Central memory CD8-positive, alpha-beta T cell (primary cell): ENCODE measurements around the gene SMIM26.

ENCODE experiments used
- ATAC-seq: fragments of 150-1000 bp; cut with Tn5 transposase; replicated peaks from 2 replicates; pipeline ENCODE4 v1.10.0; 2022; ENCODE audit warnings: mild to moderate bottlenecking, moderate FRiP score, moderate number of reproducible peaks; ENCODE audit not compliant: poor library complexity, severe bottlenecking; ENCODE audit errors: extremely low read depth
- DNase-seq, 2 donors: peaks; one replicate each; pipeline ENCODE4 v3.0.0; 2021; ENCODE audit warnings: low spot score in 2 of 2
- H3K27ac Mint-ChIP-seq: one replicate; pipeline ENCODE4 v1.8.0; 2022; ENCODE audit warnings: low read depth, mild to moderate bottlenecking, moderate library complexity, mixed read lengths
- H3K27me3 Mint-ChIP-seq: one replicate; pipeline ENCODE4 v1.8.0; 2022; ENCODE audit warnings: mixed read lengths
- H3K36me3 Mint-ChIP-seq: one replicate; pipeline ENCODE4 v1.8.0; 2022; ENCODE audit warnings: mild to moderate bottlenecking, moderate library complexity, mixed read lengths; ENCODE audit not compliant: insufficient read depth
- H3K4me1 Mint-ChIP-seq: one replicate; pipeline ENCODE4 v1.8.0; 2022; ENCODE audit warnings: mixed read lengths
- H3K4me3 Mint-ChIP-seq: one replicate; pipeline ENCODE4 v1.8.0; 2022; ENCODE audit warnings: mild to moderate bottlenecking, moderate library complexity, mixed read lengths
- H3K9me3 Mint-ChIP-seq: one replicate; pipeline ENCODE4 v1.8.0; 2022; ENCODE audit warnings: mixed read lengths

Gene SMIM26

DNA sequence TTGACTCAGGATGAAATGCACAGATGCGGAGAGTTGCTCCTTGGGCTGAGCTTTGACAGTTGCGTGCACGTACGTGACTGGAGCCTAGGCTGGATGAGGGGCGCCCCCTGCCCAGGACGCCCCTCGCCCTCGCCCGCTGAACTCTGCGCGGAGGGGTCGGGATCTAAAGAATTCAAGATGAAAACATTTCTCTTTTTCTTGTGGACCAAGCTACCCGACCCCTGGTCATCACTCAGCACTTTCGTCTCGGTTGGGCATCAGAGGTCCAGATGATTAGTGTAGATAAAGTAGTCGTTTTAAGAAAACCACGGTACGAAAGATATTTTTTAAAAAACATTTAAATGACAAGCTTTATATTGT is 21.3 kb downstream of the SMIM26 start:
- DNase-seq = no peak
- Mint-ChIP-seq H3K36me3 (peaks cover 5% of the 10 kb centered on the region), H3K4me3 (peak overlapping the region; percentile 77), H3K4me1 (peaks cover 22% of the 10 kb centered on the region), H3K27ac (peak overlapping the region; percentile 76), H3K27me3 (peaks cover 10% of the 10 kb centered on the region), H3K9me3 (no peaks in the 10 kb centered on the region)
- no peak for ATAC-seq

GRCh38 chr20:18589941-18590674 is 22.9 kb downstream of the SMIM26 start:
- no peak for ATAC-seq
- Mint-ChIP-seq H3K27ac (peak overlapping the region; percentile 76), H3K4me3 (peak overlapping the region; percentile 77), H3K27me3 (no peaks in the 10 kb centered on the region), H3K9me3 (no peaks in the 10 kb centered on the region), H3K4me1 (peaks cover 28% of the 10 kb centered on the region), H3K36me3 (peaks cover 5% of the 10 kb centered on the region)
- DNase-seq = no peak

DNA sequence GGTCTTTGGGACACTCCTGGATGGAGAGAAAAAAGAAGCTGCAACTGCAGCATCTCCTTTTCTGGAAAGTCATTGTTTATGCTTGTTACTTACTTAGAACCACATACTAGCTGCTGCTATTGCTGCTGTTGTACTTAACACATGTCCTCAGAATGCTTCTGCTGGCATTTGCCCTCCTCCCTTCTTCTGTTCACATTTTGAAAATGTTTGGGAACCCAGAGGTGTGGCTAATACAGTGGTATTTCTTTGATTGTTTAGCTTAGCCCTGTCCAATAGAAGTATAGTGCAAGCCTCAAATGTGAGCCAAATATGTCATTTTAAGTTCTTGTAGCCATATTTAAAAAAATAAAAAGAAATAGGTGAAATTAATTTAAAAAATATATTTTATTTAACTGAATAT is 29.0 kb downstream of the SMIM26 start:
- Mint-ChIP-seq H3K4me3 (no peak overlapping the region), H3K36me3 (peaks cover 28% of the 10 kb centered on the region), H3K9me3 (no peaks in the 10 kb centered on the region), H3K4me1 (peaks cover 5% of the 10 kb centered on the region), H3K27me3 (no peaks in the 10 kb centered on the region), H3K27ac (no peak overlapping the region)
- no peak for ATAC-seq
- DNase-seq = no peak

DNA sequence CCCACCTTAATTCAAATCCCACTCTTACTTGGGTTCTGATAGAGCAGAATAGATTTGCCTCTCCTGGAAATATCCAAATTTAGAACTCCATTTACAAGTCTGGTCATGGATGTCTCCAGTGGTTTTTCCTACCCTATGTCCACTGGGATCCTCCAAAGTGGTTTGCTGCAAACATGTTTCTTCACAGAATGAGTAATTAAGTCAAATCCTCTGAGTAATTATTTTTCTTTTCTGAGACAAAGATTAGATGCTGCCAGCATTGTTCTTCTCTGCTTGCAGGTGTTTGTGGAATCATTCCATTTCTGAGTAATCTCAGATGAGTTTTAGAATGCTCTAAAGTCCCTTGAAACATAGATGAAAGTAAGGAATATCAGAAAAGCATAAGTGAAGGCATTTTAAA is 42.5 kb downstream of the SMIM26 start:
- Mint-ChIP-seq H3K9me3 (no peaks in the 10 kb centered on the region), H3K27ac (peak overlapping the region; percentile 46), H3K4me1 (peaks cover 26% of the 10 kb centered on the region), H3K27me3 (no peaks in the 10 kb centered on the region), H3K4me3 (no peak overlapping the region), H3K36me3 (peaks cover 13% of the 10 kb centered on the region)
- ATAC-seq (no peak), DNase-seq (no peak)

GRCh38 chr20:18611492-18611891 is 44.3 kb downstream of the SMIM26 start:
- Mint-ChIP-seq H3K9me3 (no peaks in the 10 kb centered on the region), H3K27me3 (no peaks in the 10 kb centered on the region), H3K4me3 (no peak overlapping the region), H3K36me3 (peaks cover 16% of the 10 kb centered on the region), H3K27ac (no peak overlapping the region), H3K4me1 (peaks cover 29% of the 10 kb centered on the region)
- DNase-seq = no peak
- ATAC-seq = no peak

- no peak for DNase-seq
- H3K4me3 Mint-ChIP-seq = no peak overlapping the region
- peaks cover 13% of the 10 kb centered on the region for H3K4me1 Mint-ChIP-seq
- H3K27ac Mint-ChIP-seq = no peak overlapping the region
- H3K36me3 Mint-ChIP-seq = peaks cover 19% of the 10 kb centered on the region
- no peaks in the 10 kb centered on the region for H3K9me3 Mint-ChIP-seq
- ATAC-seq = no peak
- H3K27me3 Mint-ChIP-seq = no peaks in the 10 kb centered on the region
Measured at GRCh38 chr20:18613553-18613952, 46.3 kb downstream of the SMIM26 start.

GRCh38 chr20:18614244-18614643 is 47.0 kb downstream of the SMIM26 start:
- no peak for ATAC-seq
- H3K36me3 Mint-ChIP-seq = peaks cover 18% of the 10 kb centered on the region
- DNase-seq = no peak
- H3K4me1 Mint-ChIP-seq = peaks cover 11% of the 10 kb centered on the region
- no peaks in the 10 kb centered on the region for H3K27me3 Mint-ChIP-seq
- no peak overlapping the region for H3K4me3 Mint-ChIP-seq
- no peaks in the 10 kb centered on the region for H3K9me3 Mint-ChIP-seq
- H3K27ac Mint-ChIP-seq = peak overlapping the region; percentile 14

DNA sequence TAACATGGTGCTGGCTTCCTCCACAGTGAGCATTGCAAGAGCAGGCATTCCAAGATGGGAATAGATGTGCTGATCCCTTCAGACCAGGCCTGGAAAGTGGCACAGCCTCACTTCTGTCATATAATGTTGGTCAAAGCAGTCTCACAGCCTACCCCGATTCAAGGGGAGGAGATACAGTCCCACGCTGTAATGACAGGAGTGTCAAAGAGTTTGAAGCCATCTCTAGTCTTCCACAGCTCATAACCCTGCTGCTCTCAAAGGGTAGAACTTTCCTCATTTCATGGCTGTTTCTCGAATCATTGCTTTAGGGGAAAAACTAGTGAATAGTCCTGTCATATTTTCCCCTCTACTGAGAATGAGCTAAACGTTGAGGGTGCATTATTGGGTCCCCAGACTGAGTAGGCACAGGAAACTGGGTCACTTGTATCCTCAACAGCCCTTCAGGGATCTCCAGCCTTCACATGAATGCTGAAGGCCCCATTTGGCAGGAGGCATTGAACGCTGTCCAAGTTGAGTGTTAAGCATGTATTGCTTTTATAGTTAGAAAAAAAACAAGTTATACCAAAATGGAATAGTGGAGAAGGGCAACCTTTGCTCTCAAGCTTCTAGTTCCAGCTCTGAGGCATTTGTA is 47.9 kb downstream of the SMIM26 start:
- Mint-ChIP-seq H3K27me3 (no peaks in the 10 kb centered on the region), H3K36me3 (peaks cover 15% of the 10 kb centered on the region), H3K27ac (peak overlapping the region; percentile 14), H3K9me3 (no peaks in the 10 kb centered on the region), H3K4me3 (no peak overlapping the region), H3K4me1 (peaks cover 11% of the 10 kb centered on the region)
- no peak for ATAC-seq
- DNase-seq = no peak
